Neural crest cell (in vitro differentiated cells): ENCODE measurements around the gene SLC17A9. TPM values are rescaled to one million over a fixed set of nuclear protein-coding genes. Genes with fewer than 3 reads are reported as not detected.

ENCODE experiments used
- DNase-seq: peaks from one replicate; pipeline ENCODE4 v3.0.0; 2021; ENCODE audit warnings: low read depth, mixed read lengths, low spot score
- H3K27ac Mint-ChIP-seq: one replicate; pipeline ENCODE4 v1.8.0; 2021; ENCODE audit warnings: mild to moderate bottlenecking, mixed read lengths; ENCODE audit not compliant: unreplicated experiment
- H3K27me3 Mint-ChIP-seq: 2 replicates; pipeline ENCODE4 v1.8.0; 2021; ENCODE audit warnings: low read depth, mild to moderate bottlenecking, mixed read lengths
- H3K36me3 Mint-ChIP-seq: 2 replicates; pipeline ENCODE4 v1.8.0; 2021; ENCODE audit warnings: low read depth, mild to moderate bottlenecking, mixed read lengths
- H3K4me1 Mint-ChIP-seq: 2 replicates; pipeline ENCODE4 v1.8.0; 2021; ENCODE audit warnings: mixed read lengths
- H3K4me3 Mint-ChIP-seq: one replicate; pipeline ENCODE4 v1.8.0; 2021; ENCODE audit warnings: mild to moderate bottlenecking, mixed read lengths
- H3K9me3 Mint-ChIP-seq: 2 replicates; pipeline ENCODE4 v1.8.0; 2021; ENCODE audit warnings: mixed read lengths
- total RNA-seq: library from RNA; stranded (reverse); gene quantifications from 2 replicates; pipeline ENCODE4 v1.2.1, GENCODE V29; 2021
- TF ChIP-seq, protein P1 (sequence below): fragments of 200-600 bp; sonication (generic); conservative IDR thresholded peaks from 2 replicates; pipeline ENCODE4 v1.5.0; 2021; ENCODE audit warnings: antibody characterized with exemption, mild to moderate bottlenecking

The SLC17A9 gene
- total RNA-seq, 1 donor from 2014 or later = 1.2 TPM

DNA sequence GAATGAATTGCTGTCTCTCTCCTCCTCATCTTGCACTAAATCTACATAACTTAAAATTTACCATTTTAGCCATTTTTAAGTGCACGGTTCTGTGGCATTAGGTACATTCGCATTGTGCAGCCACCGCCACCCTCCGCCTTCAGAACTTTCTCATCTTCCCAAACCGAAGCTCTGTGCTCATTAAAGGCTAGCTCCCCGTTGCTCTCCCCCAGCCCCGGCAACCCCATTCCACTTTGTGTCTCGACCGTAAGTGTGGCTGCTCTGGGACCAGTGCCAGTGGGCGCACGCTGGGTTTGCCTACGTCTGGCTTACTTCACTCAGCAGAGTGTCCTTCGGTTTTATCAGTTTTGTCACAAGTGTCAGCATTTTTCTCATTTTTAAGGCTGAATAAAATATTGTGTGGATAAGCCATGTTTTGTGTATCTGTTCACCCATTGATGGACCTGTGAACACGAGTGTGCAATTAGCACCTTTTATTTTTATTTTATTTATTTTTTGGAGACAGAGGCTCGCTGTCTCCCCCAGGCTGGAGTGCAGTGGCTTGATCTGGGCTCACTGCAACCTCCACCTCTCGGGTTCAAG, 16.8 kb downstream of the SLC17A9 start:
- TF ChIP-seq, protein P1, sequence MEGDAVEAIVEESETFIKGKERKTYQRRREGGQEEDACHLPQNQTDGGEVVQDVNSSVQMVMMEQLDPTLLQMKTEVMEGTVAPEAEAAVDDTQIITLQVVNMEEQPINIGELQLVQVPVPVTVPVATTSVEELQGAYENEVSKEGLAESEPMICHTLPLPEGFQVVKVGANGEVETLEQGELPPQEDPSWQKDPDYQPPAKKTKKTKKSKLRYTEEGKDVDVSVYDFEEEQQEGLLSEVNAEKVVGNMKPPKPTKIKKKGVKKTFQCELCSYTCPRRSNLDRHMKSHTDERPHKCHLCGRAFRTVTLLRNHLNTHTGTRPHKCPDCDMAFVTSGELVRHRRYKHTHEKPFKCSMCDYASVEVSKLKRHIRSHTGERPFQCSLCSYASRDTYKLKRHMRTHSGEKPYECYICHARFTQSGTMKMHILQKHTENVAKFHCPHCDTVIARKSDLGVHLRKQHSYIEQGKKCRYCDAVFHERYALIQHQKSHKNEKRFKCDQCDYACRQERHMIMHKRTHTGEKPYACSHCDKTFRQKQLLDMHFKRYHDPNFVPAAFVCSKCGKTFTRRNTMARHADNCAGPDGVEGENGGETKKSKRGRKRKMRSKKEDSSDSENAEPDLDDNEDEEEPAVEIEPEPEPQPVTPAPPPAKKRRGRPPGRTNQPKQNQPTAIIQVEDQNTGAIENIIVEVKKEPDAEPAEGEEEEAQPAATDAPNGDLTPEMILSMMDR = no peak
- Mint-ChIP-seq H3K36me3 (no peaks in the 10 kb centered on the region), H3K4me1 (peaks cover 17% of the 10 kb centered on the region), H3K27ac (no peak overlapping the region), H3K9me3 (no peaks in the 10 kb centered on the region), H3K27me3 (peaks cover 33% of the 10 kb centered on the region), H3K4me3 (no peak overlapping the region)
- DNase-seq = no peak

DNA sequence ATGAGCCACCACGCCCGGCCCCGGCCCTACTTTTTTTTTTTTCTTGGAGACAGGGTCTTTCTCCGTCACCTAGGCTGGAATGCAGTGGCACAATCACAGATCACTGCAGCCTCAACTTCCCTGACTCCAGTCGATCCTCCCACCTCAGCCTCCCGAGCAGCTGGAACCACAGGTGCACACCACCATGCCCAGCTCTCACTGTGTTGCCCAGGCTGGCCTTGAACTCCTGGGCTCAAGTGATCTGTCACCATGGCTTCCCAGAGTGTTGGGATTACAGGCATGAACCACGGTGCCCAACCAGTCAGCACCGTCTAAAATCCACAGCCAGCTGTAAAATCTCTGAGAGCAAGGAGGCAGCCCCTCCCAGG, 17.4 kb downstream of the SLC17A9 start:
- H3K27ac Mint-ChIP-seq = no peak overlapping the region
- peaks cover 24% of the 10 kb centered on the region for H3K4me1 Mint-ChIP-seq
- no peak for DNase-seq
- H3K4me3 Mint-ChIP-seq = no peak overlapping the region
- H3K27me3 Mint-ChIP-seq = peaks cover 40% of the 10 kb centered on the region
- H3K9me3 Mint-ChIP-seq = no peaks in the 10 kb centered on the region
- TF ChIP-seq, protein P1 = no peak
- H3K36me3 Mint-ChIP-seq = no peaks in the 10 kb centered on the region

GRCh38 chr20:62970307-62971210, 18.1 kb downstream of the SLC17A9 start:
- no peak overlapping the region for H3K4me3 Mint-ChIP-seq
- H3K27me3 Mint-ChIP-seq = peaks cover 44% of the 10 kb centered on the region
- TF ChIP-seq, protein P1 = no peak
- H3K9me3 Mint-ChIP-seq = no peaks in the 10 kb centered on the region
- H3K27ac Mint-ChIP-seq = no peak overlapping the region
- DNase-seq = no peak
- H3K4me1 Mint-ChIP-seq = peaks cover 24% of the 10 kb centered on the region
- H3K36me3 Mint-ChIP-seq = no peaks in the 10 kb centered on the region

- peak overlapping the region; percentile 4 for H3K4me3 Mint-ChIP-seq
- TF ChIP-seq, protein P1 = no peak
- H3K4me1 Mint-ChIP-seq = peaks cover 24% of the 10 kb centered on the region
- no peaks in the 10 kb centered on the region for H3K36me3 Mint-ChIP-seq
- DNase-seq = no peak
- H3K9me3 Mint-ChIP-seq = no peaks in the 10 kb centered on the region
- H3K27me3 Mint-ChIP-seq = peaks cover 51% of the 10 kb centered on the region
- H3K27ac Mint-ChIP-seq = no peak overlapping the region
Observed at GRCh38 chr20:62971211-62971949, 18.9 kb downstream of the SLC17A9 start.

- DNase-seq = peak; percentile 94
- no peaks in the 10 kb centered on the region for H3K36me3 Mint-ChIP-seq
- H3K9me3 Mint-ChIP-seq = no peaks in the 10 kb centered on the region
- H3K27ac Mint-ChIP-seq = no peak overlapping the region
- peaks cover 24% of the 10 kb centered on the region for H3K4me1 Mint-ChIP-seq
- H3K4me3 Mint-ChIP-seq = no peak overlapping the region
- TF ChIP-seq, protein P1 = peak; percentile 84
- peaks cover 56% of the 10 kb centered on the region for H3K27me3 Mint-ChIP-seq
Observed at GRCh38 chr20:62971950-62972844, 19.7 kb downstream of the SLC17A9 start.
